Measurements from ENCODE around the gene FTCD. TPM values are rescaled to one million over a fixed set of nuclear protein-coding genes. Genes with fewer than 3 reads are reported as not detected.

The FTCD gene
- total and polyA plus RNA-seq, 10 of the 15 experiments (the other 5 are each of a cell fraction or from before 2014, with no cell fraction given), result 0.27 to 0.28 TPM; not detected in 8

- ChIA-PET POLR2A (no interaction called here), CTCF (no interaction called here), RAD21 (ENCODE audit: unreplicated experiment) (no interaction called here), SMC1A (ENCODE audit: uncharacterized antibody, unreplicated experiment) (no interaction called here)
- 43% methylated on average over 4 of the region's 4 CpGs for WGBS (ENCODE audit: insufficient coverage, insufficient replicate concordance, low lambda C conversion rate, missing lambda C conversion rate)
- FAIRE-seq (no peak), ATAC-seq (no peak), DNase-seq (ENCODE audit: low read depth, low spot score) (no peak)
- Histone ChIP-seq H3K27me3 (replicated peaks in 1 of 2; ENCODE audit: control insufficient read depth in 2 of 2, insufficient read depth in 2 of 2, low read length in 1 of 2) (no peaks in the 10 kb centered on the region), H3K27ac (ENCODE audit: control insufficient read depth, insufficient read depth) (no peak overlapping the region), H4K20me1 (ENCODE audit: control insufficient read depth, insufficient read depth) (no peaks in the 10 kb centered on the region), H3K9ac (ENCODE audit: control insufficient read depth, insufficient read depth, low read length) (no peak overlapping the region), H3K4me2 (ENCODE audit: control insufficient read depth, insufficient read depth) (no peak overlapping the region), H3K9me3 (replicated peaks; ENCODE audit: control insufficient read depth, insufficient read depth, low read length) (no peaks in the 10 kb centered on the region; the same call in 2 of the 3 replicates), H2AFZ (ENCODE audit: control insufficient read depth, low read depth, low read length) (no peak overlapping the region), H3K79me2 (ENCODE audit: control insufficient read depth, insufficient read depth, low read length) (no peaks in the 10 kb centered on the region), H3K4me1 (ENCODE audit: control insufficient read depth, insufficient read depth, low read length) (no peaks in the 10 kb centered on the region), H3K4me3 (no peak overlapping the region), H3K36me3 (ENCODE audit: control insufficient read depth in 2 of 2, insufficient read depth in 2 of 2, low read length in 1 of 2) (no peaks in the 10 kb centered on the region)
- intact Hi-C loops (cut with micrococcal nuclease; ENCODE audit: unreplicated experiment), result no loop called here
- BruUV-seq (replicated peaks), result no TSS peak
- in situ Hi-C loops (cut with MboI), result no loop called here
- TF ChIP-seq TCF12 (IDR thresholded peaks at IDR 0.05; ENCODE audit: low read depth, low read length) (no peak), POLR2AphosphoS2 (IDR thresholded peaks at IDR 0.05; ENCODE audit: low read depth, low read length) (no peak), ZNF687 (IDR thresholded peaks at IDR 0.05) (no peak), IRF3 (IDR thresholded peaks at IDR 0.05) (no peak), CBFB (IDR thresholded peaks at IDR 0.05; ENCODE audit: low read depth) (no peak), SMAD5 (IDR thresholded peaks at IDR 0.05; ENCODE audit: low read depth) (no peak), SUZ12 (IDR thresholded peaks at IDR 0.05; ENCODE audit: unreplicated experiment) (no peak), IKZF1 (conservative IDR thresholded peaks at IDR 0.05) (no peak), ESRRA (IDR thresholded peaks at IDR 0.05; ENCODE audit: low read length) (no peak), MXI1 (IDR thresholded peaks at IDR 0.05; ENCODE audit: low read depth, low read length) (no peak), SREBF1 (IDR thresholded peaks at IDR 0.05; ENCODE audit: low read length) (no peak), MEF2A (IDR thresholded peaks at IDR 0.05; ENCODE audit: insufficient read depth, low read depth, low read length) (no peak), NR2C2 (IDR thresholded peaks at IDR 0.05; ENCODE audit: borderline replicate concordance, control insufficient read depth, insufficient read length, low read depth) (no peak), E2F4 (IDR thresholded peaks at IDR 0.05; ENCODE audit: low read depth, low read length) (no peak), TBL1XR1 (IDR thresholded peaks at IDR 0.05; ENCODE audit: low read depth, low read length) (no peak), PRDM15 (CRISPR knock-in tag; IDR thresholded peaks at IDR 0.05) (no peak), ZNF274 (IDR thresholded peaks at IDR 0.05; ENCODE audit: insufficient read depth, insufficient read length) (no peak)
These were observed 54.5 kb downstream of the FTCD start for GRCh38 chr21:46100906-46101305.

Data from GM12878 (cell line).